Bronchial epithelial cell (primary cell): ENCODE data around the gene CAMK1G. TPM values are rescaled to one million over a fixed set of nuclear protein-coding genes. Genes with fewer than 3 reads are reported as not detected.
A peak's percentile ranks its signal among the peaks of the same experiment; 100 is the strongest.

Experiments used
- DNase-seq: peaks from one replicate; pipeline ENCODE4 v3.0.0-alpha.2; 2010; ENCODE audit warnings: low read depth
- FAIRE-seq: peaks from 2 replicates; lab custom pipeline; 2011; peaks lifted over from hg19 to GRCh38; lab: Jason Lieb, UNC
- H3K27me3 ChIP-seq: 2 replicates; pipeline ENCODE4 v1.5.1; 2011; ENCODE audit warnings: low read length; ENCODE audit not compliant: control insufficient read depth, insufficient read depth
- H3K36me3 ChIP-seq: 2 replicates; pipeline ENCODE4 v1.5.1; 2011; ENCODE audit warnings: low read length; ENCODE audit not compliant: control insufficient read depth, insufficient read depth
- H3K4me3 ChIP-seq: 2 replicates; pipeline ENCODE4 v1.5.1; 2011; ENCODE audit warnings: mild to moderate bottlenecking, low read depth, low read length, control low read depth
- CTCF ChIP-seq: IDR thresholded peaks from 2 replicates; pipeline ENCODE4 v1.5.1; 2011; ENCODE audit warnings: mild to moderate bottlenecking, moderate library complexity, low read length, control low read depth, inconsistent platforms; ENCODE audit not compliant: insufficient read depth, severe bottlenecking
- total RNA-seq: library from RNA; depleted of rRNA; stranded (reverse); fragments of >200 nt; gene quantifications from 2 replicates; pipeline ENCODE4 v1.2.1, GENCODE V29; 2014

Gene CAMK1G
- total RNA-seq, 1 donor from 2014 or later: not detected

- DNase-seq (no peak), FAIRE-seq (no peak)
- peaks cover 78% of the 10 kb centered on the region for H3K36me3 ChIP-seq
- no peak overlapping the region for H3K4me3 ChIP-seq
- no peaks in the 10 kb centered on the region for H3K27me3 ChIP-seq
- TF ChIP-seq CTCF: no peak
These were observed 43.7 kb downstream of the CAMK1G start for GRCh38 chr1:209627027-209627731.

- FAIRE-seq: no peak
- Histone ChIP-seq H3K27me3 (no peaks in the 10 kb centered on the region), H3K36me3 (peaks cover 77% of the 10 kb centered on the region), H3K4me3 (no peak overlapping the region)
- TF ChIP-seq CTCF: peak; percentile 95
- peak; percentile 55 for DNase-seq
These were observed 44.2 kb downstream of the CAMK1G start for GRCh38 chr1:209627732-209628196.

- Histone ChIP-seq H3K27me3 (no peaks in the 10 kb centered on the region), H3K4me3 (no peak overlapping the region), H3K36me3 (peaks cover 71% of the 10 kb centered on the region)
- no peak for TF ChIP-seq CTCF
- FAIRE-seq (no peak), DNase-seq (no peak)
These were observed 45.2 kb downstream of the CAMK1G start for GRCh38 chr1:209628618-209629299.

GRCh38 chr1:209629621-209630382, 46.3 kb downstream of the CAMK1G start:
- Histone ChIP-seq H3K4me3 (no peak overlapping the region), H3K36me3 (peaks cover 69% of the 10 kb centered on the region), H3K27me3 (no peaks in the 10 kb centered on the region)
- no peak for TF ChIP-seq CTCF
- DNase-seq (no peak), FAIRE-seq (peak; percentile 58)

GRCh38 chr1:209630383-209631225, 47.1 kb downstream of the CAMK1G start:
- no peak for FAIRE-seq
- H3K36me3 ChIP-seq: peaks cover 61% of the 10 kb centered on the region
- no peak for TF ChIP-seq CTCF

More at GRCh38 chr1:209630383-209631225, 47.1 kb downstream of the CAMK1G start:
- H3K27me3 ChIP-seq: no peaks in the 10 kb centered on the region
- DNase-seq: no peak
- H3K4me3 ChIP-seq: no peak overlapping the region
